NB4 (cell line): ENCODE results near the gene RCC1.

ENCODE experiments used
- CTCF ChIP-seq: IDR thresholded peaks from one replicate; pipeline ENCODE4 v1.5.1; 2012; ENCODE audit warnings: low read depth, low read length
- MAX ChIP-seq: IDR thresholded peaks from 2 replicates; pipeline ENCODE4 v1.6.1; 2011; ENCODE audit warnings: low read depth, low read length
- MYC ChIP-seq: IDR thresholded peaks from 2 replicates; pipeline ENCODE4 v1.6.1; 2011; ENCODE audit warnings: low read depth, low read length
- POLR2A ChIP-seq: IDR thresholded peaks from 2 replicates; pipeline ENCODE4 v1.6.1; 2011; ENCODE audit warnings: mild to moderate bottlenecking; ENCODE audit not compliant: insufficient read length; ENCODE audit errors: extremely low read depth

GRCh38 chr1:28516518-28516956 lies 10.7 kb downstream of the RCC1 start:
- TF ChIP-seq CTCF (no peak), POLR2A (no peak), MAX (no peak), MYC (no peak)
